ENCODE measurements around the gene RETREG3. TPM values are rescaled to one million over a fixed set of nuclear protein-coding genes. Genes with fewer than 3 reads are reported as not detected.
A peak's percentile ranks its signal among the peaks of the same experiment; 100 is the strongest.

RETREG3 gene
- total and polyA plus RNA-seq, 2 of the 13 experiments (the other 11 are each of a cell fraction or from before 2014, with no cell fraction given) = 47.0 to 55.8 TPM

DNA sequence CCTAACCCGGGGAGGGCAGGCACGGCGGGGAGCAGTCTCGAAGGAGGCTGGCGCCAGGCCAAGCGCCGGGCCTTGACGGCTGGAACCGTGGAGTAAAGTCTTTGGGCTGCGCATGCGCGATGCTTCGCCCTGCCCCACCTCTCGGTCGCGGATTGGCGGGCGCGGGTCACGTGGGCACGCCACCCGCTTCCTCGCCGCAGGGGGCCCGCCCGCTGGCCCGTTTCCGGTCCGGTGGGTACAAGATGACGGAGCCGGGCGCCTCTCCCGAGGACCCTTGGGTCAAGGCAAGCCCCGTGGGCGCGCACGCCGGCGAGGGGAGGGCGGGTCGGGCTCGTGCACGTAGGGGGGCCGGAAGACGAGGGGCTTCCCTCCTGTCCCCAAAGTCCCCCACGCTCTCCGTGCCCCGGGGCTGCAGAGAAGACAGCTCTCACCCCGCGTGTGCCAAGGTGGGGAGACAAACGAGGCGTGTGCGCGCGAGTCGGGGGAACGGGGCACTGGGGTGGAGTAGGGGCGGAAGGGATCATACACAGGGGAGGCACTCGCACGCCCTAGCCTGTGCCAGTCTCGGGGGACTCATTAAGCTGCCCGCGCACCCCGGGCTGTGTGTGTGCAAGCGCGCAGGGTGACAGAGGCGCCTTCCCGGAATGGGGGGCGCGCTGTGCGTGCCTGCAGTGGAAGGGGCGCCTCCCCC is 42.1 kb downstream of the RETREG3 start, which contains the start of gene MLX (continued):
- TF ChIP-seq HNF1A (IDR thresholded peaks at IDR 0.05; ENCODE audit: low read depth) (no peak), HNF1A (CRISPR knock-in tag; IDR thresholded peaks at IDR 0.05; ENCODE audit: borderline replicate concordance) (peak; percentile 88), FOSL1 (CRISPR knock-in tag; IDR thresholded peaks at IDR 0.05; ENCODE audit: borderline replicate concordance) (no peak; the same call in 1 of the 2 replicates), CCDC6 (CRISPR knock-in tag; IDR thresholded peaks at IDR 0.05) (no peak), ZNF207 (IDR thresholded peaks at IDR 0.05; ENCODE audit: borderline replicate concordance) (no peak), NKX3-1 (CRISPR knock-in tag; IDR thresholded peaks at IDR 0.05) (peak; percentile 87; the same call in 1 of the 2 replicates), NFIB (CRISPR knock-in tag; IDR thresholded peaks at IDR 0.05; ENCODE audit: borderline replicate concordance) (peak; percentile 98), EEA1 (CRISPR knock-in tag; IDR thresholded peaks at IDR 0.05; ENCODE audit: borderline replicate concordance) (no peak), IKZF1 (IDR thresholded peaks at IDR 0.05) (no peak), ZFP1 (CRISPR knock-in tag; IDR thresholded peaks at IDR 0.05) (no peak), NR1H2 (CRISPR knock-in tag; IDR thresholded peaks at IDR 0.05; ENCODE audit: borderline replicate concordance, low read depth) (0 out of 2 replicates have a peak, but pooled peaks have one; percentile 33), ZNF670 (CRISPR knock-in tag; IDR thresholded peaks at IDR 0.05; ENCODE audit: borderline replicate concordance) (0 out of 2 replicates have a peak, but pooled peaks have one; percentile 77), GATA4 (IDR thresholded peaks at IDR 0.05; ENCODE audit: borderline replicate concordance, low read depth) (no peak), ZNF746 (CRISPR knock-in tag; IDR thresholded peaks at IDR 0.05) (peak; percentile 92), SRY (CRISPR knock-in tag; IDR thresholded peaks at IDR 0.05) (0 out of 2 replicates have a peak, but pooled peaks have one; percentile 82)
- TF ChIP-seq, protein P1, sequence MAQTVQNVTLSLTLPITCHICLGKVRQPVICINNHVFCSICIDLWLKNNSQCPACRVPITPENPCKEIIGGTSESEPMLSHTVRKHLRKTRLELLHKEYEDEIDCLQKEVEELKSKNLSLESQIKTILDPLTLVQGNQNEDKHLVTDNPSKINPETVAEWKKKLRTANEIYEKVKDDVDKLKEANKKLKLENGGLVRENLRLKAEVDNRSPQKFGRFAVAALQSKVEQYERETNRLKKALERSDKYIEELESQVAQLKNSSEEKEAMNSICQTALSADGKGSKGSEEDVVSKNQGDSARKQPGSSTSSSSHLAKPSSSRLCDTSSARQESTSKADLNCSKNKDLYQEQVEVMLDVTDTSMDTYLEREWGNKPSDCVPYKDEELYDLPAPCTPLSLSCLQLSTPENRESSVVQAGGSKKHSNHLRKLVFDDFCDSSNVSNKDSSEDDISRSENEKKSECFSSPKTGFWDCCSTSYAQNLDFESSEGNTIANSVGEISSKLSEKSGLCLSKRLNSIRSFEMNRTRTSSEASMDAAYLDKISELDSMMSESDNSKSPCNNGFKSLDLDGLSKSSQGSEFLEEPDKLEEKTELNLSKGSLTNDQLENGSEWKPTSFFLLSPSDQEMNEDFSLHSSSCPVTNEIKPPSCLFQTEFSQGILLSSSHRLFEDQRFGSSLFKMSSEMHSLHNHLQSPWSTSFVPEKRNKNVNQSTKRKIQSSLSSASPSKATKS (CRISPR knock-in tag; IDR thresholded peaks at IDR 0.05) = 0 out of 2 replicates have a peak, but pooled peaks have one; percentile 39
- TF ChIP-seq, protein P2, sequence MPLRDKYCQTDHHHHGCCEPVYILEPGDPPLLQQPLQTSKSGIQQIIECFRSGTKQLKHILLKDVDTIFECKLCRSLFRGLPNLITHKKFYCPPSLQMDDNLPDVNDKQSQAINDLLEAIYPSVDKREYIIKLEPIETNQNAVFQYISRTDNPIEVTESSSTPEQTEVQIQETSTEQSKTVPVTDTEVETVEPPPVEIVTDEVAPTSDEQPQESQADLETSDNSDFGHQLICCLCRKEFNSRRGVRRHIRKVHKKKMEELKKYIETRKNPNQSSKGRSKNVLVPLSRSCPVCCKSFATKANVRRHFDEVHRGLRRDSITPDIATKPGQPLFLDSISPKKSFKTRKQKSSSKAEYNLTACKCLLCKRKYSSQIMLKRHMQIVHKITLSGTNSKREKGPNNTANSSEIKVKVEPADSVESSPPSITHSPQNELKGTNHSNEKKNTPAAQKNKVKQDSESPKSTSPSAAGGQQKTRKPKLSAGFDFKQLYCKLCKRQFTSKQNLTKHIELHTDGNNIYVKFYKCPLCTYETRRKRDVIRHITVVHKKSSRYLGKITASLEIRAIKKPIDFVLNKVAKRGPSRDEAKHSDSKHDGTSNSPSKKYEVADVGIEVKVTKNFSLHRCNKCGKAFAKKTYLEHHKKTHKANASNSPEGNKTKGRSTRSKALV (CRISPR knock-in tag; IDR thresholded peaks at IDR 0.05) = peak; percentile 40
- TF ChIP-seq, protein P3, sequence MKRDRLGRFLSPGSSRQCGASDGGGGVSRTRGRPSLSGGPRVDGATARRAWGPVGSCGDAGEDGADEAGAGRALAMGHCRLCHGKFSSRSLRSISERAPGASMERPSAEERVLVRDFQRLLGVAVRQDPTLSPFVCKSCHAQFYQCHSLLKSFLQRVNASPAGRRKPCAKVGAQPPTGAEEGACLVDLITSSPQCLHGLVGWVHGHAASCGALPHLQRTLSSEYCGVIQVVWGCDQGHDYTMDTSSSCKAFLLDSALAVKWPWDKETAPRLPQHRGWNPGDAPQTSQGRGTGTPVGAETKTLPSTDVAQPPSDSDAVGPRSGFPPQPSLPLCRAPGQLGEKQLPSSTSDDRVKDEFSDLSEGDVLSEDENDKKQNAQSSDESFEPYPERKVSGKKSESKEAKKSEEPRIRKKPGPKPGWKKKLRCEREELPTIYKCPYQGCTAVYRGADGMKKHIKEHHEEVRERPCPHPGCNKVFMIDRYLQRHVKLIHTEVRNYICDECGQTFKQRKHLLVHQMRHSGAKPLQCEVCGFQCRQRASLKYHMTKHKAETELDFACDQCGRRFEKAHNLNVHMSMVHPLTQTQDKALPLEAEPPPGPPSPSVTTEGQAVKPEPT (CRISPR knock-in tag; IDR thresholded peaks at IDR 0.05; ENCODE audit: low read depth) = peak; percentile 72; the same call in 1 of the 2 replicates

Data from HepG2 (cell line).